Neural progenitor cell (in vitro differentiated cells): Measurements from ENCODE around the gene GINS3. TPM values are rescaled to one million over a fixed set of nuclear protein-coding genes. Genes with fewer than 3 reads are reported as not detected.

ENCODE experiments used
- DNase-seq: peaks from one replicate; pipeline ENCODE4 v3.0.0-alpha.2; 2016; ENCODE audit warnings: low spot score
- H2AFZ ChIP-seq: fragments of 200-600 bp; sonication (generic); replicated peaks from 2 replicates; pipeline ENCODE4 v1.6.1; 2016; ENCODE audit warnings: antibody characterized with exemption
- H3F3A ChIP-seq: fragments of 200-600 bp; sonication (generic); 2 replicates; pipeline ENCODE4 v1.6.1; 2016; ENCODE audit warnings: antibody characterized with exemption, low read depth
- H3K27ac ChIP-seq: fragments of 200-600 bp; sonication (generic); 2 replicates; pipeline ENCODE4 v1.5.1; 2016; ENCODE audit warnings: mild to moderate bottlenecking
- H3K27me3 ChIP-seq: fragments of 200-600 bp; sonication (generic); 2 replicates; pipeline ENCODE4 v1.6.1; 2016; ENCODE audit warnings: mild to moderate bottlenecking, moderate library complexity
- H3K36me3 ChIP-seq: fragments of 200-600 bp; sonication (generic); 2 replicates; pipeline ENCODE4 v1.5.1; 2016
- H3K4me1 ChIP-seq: fragments of 200-600 bp; sonication (generic); 2 replicates; pipeline ENCODE4 v1.6.1; 2016; ENCODE audit warnings: mixed run types
- H3K4me2 ChIP-seq: fragments of 200-600 bp; sonication (generic); 2 replicates; pipeline ENCODE4 v1.6.1; 2016
- H3K4me3 ChIP-seq: fragments of 200-600 bp; sonication (generic); 2 replicates; pipeline ENCODE4 v1.5.1; 2016
- H3K79me2 ChIP-seq: fragments of 200-600 bp; sonication (generic); 2 replicates; pipeline ENCODE4 v1.6.1; 2016; ENCODE audit warnings: low read depth
- H3K9ac ChIP-seq: fragments of 200-600 bp; sonication (generic); 2 replicates; pipeline ENCODE4 v1.6.1; 2016
- H3K9me3 ChIP-seq: fragments of 200-600 bp; sonication (generic); 2 replicates; pipeline ENCODE4 v1.5.1; 2016; ENCODE audit warnings: low read depth
- H4K20me1 ChIP-seq: fragments of 200-600 bp; sonication (generic); 2 replicates; pipeline ENCODE4 v1.6.1; 2016; ENCODE audit warnings: low read depth
- H3K27ac Mint-ChIP-seq: 3 replicates; pipeline ENCODE4 v1.8.0; 2021; ENCODE audit warnings: mixed read lengths
- H3K27me3 Mint-ChIP-seq: 2 replicates; pipeline ENCODE4 v1.8.0; 2022; ENCODE audit warnings: low read depth, mild to moderate bottlenecking, inconsistent platforms, moderate library complexity, mixed read lengths; ENCODE audit not compliant: insufficient read depth
- H3K36me3 Mint-ChIP-seq: 3 replicates; pipeline ENCODE4 v1.8.0; 2021; ENCODE audit warnings: mixed read lengths
- H3K4me1 Mint-ChIP-seq: 3 replicates; pipeline ENCODE4 v1.8.0; 2021; ENCODE audit warnings: mixed read lengths
- H3K4me3 Mint-ChIP-seq: 3 replicates; pipeline ENCODE4 v1.8.0; 2021; ENCODE audit warnings: mild to moderate bottlenecking, moderate library complexity, mixed read lengths
- H3K9me3 Mint-ChIP-seq: 3 replicates; pipeline ENCODE4 v1.8.0; 2020; ENCODE audit warnings: mixed read lengths
- CTCF ChIP-seq: fragments of 200-600 bp; sonication (generic); IDR thresholded peaks from 2 replicates; pipeline ENCODE4 v1.5.1; 2017; ENCODE audit warnings: antibody characterized with exemption, mild to moderate bottlenecking
- EZH2 ChIP-seq: fragments of 200-600 bp; sonication (generic); IDR thresholded peaks from 2 replicates; pipeline ENCODE4 v1.6.1; 2017; ENCODE audit warnings: antibody characterized with exemption, mild to moderate bottlenecking, moderate library complexity
- EZH2phosphoT487 ChIP-seq: fragments of 200-600 bp; sonication (generic); IDR thresholded peaks from 2 replicates; pipeline ENCODE4 v1.6.1; 2017; ENCODE audit warnings: antibody characterized with exemption
- total RNA-seq: library from RNA; depleted of rRNA; stranded (reverse); fragments of >200 nt; gene quantifications from 2 replicates; pipeline ENCODE4 v1.2.3, GENCODE V29; 2015; ENCODE audit warnings: low replicate concordance

GINS3 gene
- total RNA-seq, 1 donor from 2014 or later = 13.4 TPM

GRCh38 chr16:58448890-58449289 lies 56.6 kb downstream of the GINS3 start:
- H3F3A ChIP-seq = no peaks in the 10 kb centered on the region
- H3K4me3 ChIP-seq = no peak overlapping the region
- Mint-ChIP-seq H3K4me1 (peaks cover 10% of the 10 kb centered on the region), H3K27ac (no peak overlapping the region), H3K9me3 (no peaks in the 10 kb centered on the region), H3K36me3 (no peaks in the 10 kb centered on the region), H3K4me3 (no peak overlapping the region), H3K27me3 (peaks cover 8% of the 10 kb centered on the region)
- no peak overlapping the region for H3K27ac ChIP-seq
- H3K4me2 ChIP-seq = no peak overlapping the region
- TF ChIP-seq EZH2 (no peak), CTCF (no peak), EZH2phosphoT487 (no peak)
- no peaks in the 10 kb centered on the region for H3K9me3 ChIP-seq
- no peak for DNase-seq
- H3K9ac ChIP-seq = no peak overlapping the region
- H3K4me1 ChIP-seq = no peaks in the 10 kb centered on the region
- H3K79me2 ChIP-seq = no peaks in the 10 kb centered on the region
- no peaks in the 10 kb centered on the region for H4K20me1 ChIP-seq
- H2AFZ ChIP-seq = no peak overlapping the region
- no peaks in the 10 kb centered on the region for H3K36me3 ChIP-seq
- peaks cover 13% of the 10 kb centered on the region for H3K27me3 ChIP-seq

GRCh38 chr16:58449306-58449705 lies 57.0 kb downstream of the GINS3 start:
- no peak overlapping the region for H3K4me2 ChIP-seq

GRCh38 chr16:58449768-58450167 lies 57.5 kb downstream of the GINS3 start:
- Histone ChIP-seq H3K4me3 (no peak overlapping the region), H3K9ac (no peak overlapping the region), H3K9me3 (no peaks in the 10 kb centered on the region), H3K79me2 (no peaks in the 10 kb centered on the region), H4K20me1 (no peaks in the 10 kb centered on the region), H3K36me3 (no peaks in the 10 kb centered on the region), H3K27ac (no peak overlapping the region), H3F3A (no peaks in the 10 kb centered on the region), H2AFZ (no peak overlapping the region), H3K4me2 (no peak overlapping the region), H3K4me1 (no peaks in the 10 kb centered on the region), H3K27me3 (peaks cover 13% of the 10 kb centered on the region)
- Mint-ChIP-seq H3K4me1 (peaks cover 10% of the 10 kb centered on the region), H3K9me3 (no peaks in the 10 kb centered on the region), H3K4me3 (no peak overlapping the region), H3K27ac (no peak overlapping the region), H3K27me3 (peaks cover 10% of the 10 kb centered on the region), H3K36me3 (no peaks in the 10 kb centered on the region)
- TF ChIP-seq CTCF = no peak
- TF ChIP-seq EZH2phosphoT487 = no peak
- no peak for TF ChIP-seq EZH2
- DNase-seq = no peak

More at GRCh38 chr16:58449306-58449705, 57.0 kb downstream of the GINS3 start:
- peaks cover 10% of the 10 kb centered on the region for H3K4me1 Mint-ChIP-seq
- TF ChIP-seq CTCF = no peak
- no peak for TF ChIP-seq EZH2
- TF ChIP-seq EZH2phosphoT487 = no peak
- no peak for DNase-seq
- no peaks in the 10 kb centered on the region for H3K9me3 ChIP-seq
- no peak overlapping the region for H3K27ac ChIP-seq
- H3F3A ChIP-seq = no peaks in the 10 kb centered on the region
- H3K79me2 ChIP-seq = no peaks in the 10 kb centered on the region
- no peak overlapping the region for H3K27ac Mint-ChIP-seq
- no peak overlapping the region for H3K4me3 ChIP-seq
- no peaks in the 10 kb centered on the region for H3K4me1 ChIP-seq
- no peak overlapping the region for H3K9ac ChIP-seq
- H3K36me3 ChIP-seq = no peaks in the 10 kb centered on the region
- H3K36me3 Mint-ChIP-seq = no peaks in the 10 kb centered on the region
- no peaks in the 10 kb centered on the region for H3K9me3 Mint-ChIP-seq
- peaks cover 13% of the 10 kb centered on the region for H3K27me3 ChIP-seq
- H3K4me3 Mint-ChIP-seq = no peak overlapping the region
- H4K20me1 ChIP-seq = no peaks in the 10 kb centered on the region
- peaks cover 8% of the 10 kb centered on the region for H3K27me3 Mint-ChIP-seq
- H2AFZ ChIP-seq = no peak overlapping the region

- Histone ChIP-seq H3K36me3 (no peaks in the 10 kb centered on the region), H3K9me3 (no peaks in the 10 kb centered on the region), H3K4me1 (no peaks in the 10 kb centered on the region), H3F3A (no peaks in the 10 kb centered on the region), H3K4me2 (no peak overlapping the region), H4K20me1 (no peaks in the 10 kb centered on the region), H2AFZ (no peak overlapping the region), H3K4me3 (no peak overlapping the region), H3K9ac (no peak overlapping the region), H3K27me3 (peaks cover 13% of the 10 kb centered on the region), H3K27ac (no peak overlapping the region), H3K79me2 (no peaks in the 10 kb centered on the region)
- Mint-ChIP-seq H3K27ac (no peak overlapping the region), H3K27me3 (peaks cover 10% of the 10 kb centered on the region), H3K4me1 (peaks cover 11% of the 10 kb centered on the region), H3K9me3 (no peaks in the 10 kb centered on the region), H3K36me3 (no peaks in the 10 kb centered on the region), H3K4me3 (no peak overlapping the region)
- TF ChIP-seq EZH2 = no peak
- TF ChIP-seq CTCF = no peak
- no peak for TF ChIP-seq EZH2phosphoT487
- DNase-seq = no peak
Measured at GRCh38 chr16:58450590-58450989, 58.3 kb downstream of the GINS3 start.
